Activated naive CD4-positive, alpha-beta T cell treated with anti-CD3 and anti-CD28 coated beads for 36 hours (primary cell): ENCODE measurements around the gene BDP1. TPM values are rescaled to one million over a fixed set of nuclear protein-coding genes. Genes with fewer than 3 reads are reported as not detected.

Experiments used
- CTCF ChIA-PET: fragments of 350-600 bp; sonication (Branson Sonifier 250); formaldehyde crosslinking; loops from one replicate; lab custom pipeline; 2021; ENCODE audit warnings: antibody characterized with exemption; lab: Charles Lee
- DNase-seq: peaks from one replicate; pipeline ENCODE4 v3.0.0-alpha.2; 2020
- H3K27ac Mint-ChIP-seq: one replicate; pipeline ENCODE4 v1.8.0; 2021; ENCODE audit warnings: mild to moderate bottlenecking, mixed read lengths
- H3K27me3 Mint-ChIP-seq: one replicate; pipeline ENCODE4 v1.8.0; 2021; ENCODE audit warnings: low read depth, mixed read lengths
- H3K36me3 Mint-ChIP-seq: one replicate; pipeline ENCODE4 v1.8.0; 2021; ENCODE audit warnings: low read depth, mixed read lengths
- H3K4me1 Mint-ChIP-seq: one replicate; pipeline ENCODE4 v1.8.0; 2021; ENCODE audit warnings: low read depth, mixed read lengths
- H3K4me3 Mint-ChIP-seq: one replicate; pipeline ENCODE4 v1.8.0; 2021; ENCODE audit warnings: mild to moderate bottlenecking, moderate library complexity, mixed read lengths
- H3K9me3 Mint-ChIP-seq: one replicate; pipeline ENCODE4 v1.8.0; 2021; ENCODE audit warnings: mixed read lengths
- intact Hi-C: fragments of 100-400 bp; cut with micrococcal nuclease; formaldehyde crosslinking; loops from one replicate; pipeline ENCODE4 v1.15.1; 2023
- total RNA-seq, 2 experiments: library from RNA; stranded (reverse); gene quantifications; one replicate each; pipeline ENCODE4 v1.2.3, GENCODE V29; 2021

BDP1 gene
- total RNA-seq, 2 experiments from 2014 or later, result 20.6 to 20.8 TPM

DNA sequence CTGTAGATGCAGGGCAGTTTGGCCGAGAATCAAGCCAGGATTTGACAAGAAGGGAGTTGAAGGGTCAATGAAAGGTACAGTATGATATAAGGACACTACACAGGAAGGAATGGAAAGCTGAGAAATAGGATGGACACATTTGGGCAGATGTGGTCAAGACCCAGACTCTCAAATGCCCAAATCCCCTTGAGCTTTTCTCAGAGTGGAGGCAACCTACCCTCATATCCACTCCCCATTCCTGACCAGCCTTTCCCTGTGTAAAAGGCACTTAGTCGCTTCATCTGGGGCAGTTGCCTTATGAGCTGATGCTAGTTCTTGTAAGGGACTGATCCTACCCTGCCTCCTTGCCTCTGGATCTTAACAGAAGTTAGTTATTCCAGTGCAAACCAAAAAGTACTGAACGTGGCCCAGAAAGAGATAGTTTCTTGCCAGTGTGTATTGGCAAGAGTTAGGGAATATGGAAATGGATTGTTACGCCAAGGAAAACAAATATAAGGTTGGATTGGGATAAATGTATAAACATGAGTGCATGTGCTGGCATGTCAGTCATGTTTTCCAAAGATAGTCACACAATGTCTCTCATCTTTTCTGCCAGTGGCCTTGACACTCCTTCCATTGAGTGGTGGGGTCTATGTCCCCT is 127.6 kb downstream of the BDP1 start:
- CTCF ChIA-PET, result interaction anchor here (1.6 kb wide), 1 partner anchor 9 kb away, joined by 6 read pairs; no protein-coding TSS in a partner anchor
- intact Hi-C loops, result no loop called here
- Mint-ChIP-seq H3K27me3 (no peaks in the 10 kb centered on the region), H3K4me3 (no peak overlapping the region), H3K27ac (no peak overlapping the region), H3K36me3 (peaks cover 5% of the 10 kb centered on the region), H3K4me1 (peaks cover 2% of the 10 kb centered on the region), H3K9me3 (no peaks in the 10 kb centered on the region)
- no peak for DNase-seq

DNA sequence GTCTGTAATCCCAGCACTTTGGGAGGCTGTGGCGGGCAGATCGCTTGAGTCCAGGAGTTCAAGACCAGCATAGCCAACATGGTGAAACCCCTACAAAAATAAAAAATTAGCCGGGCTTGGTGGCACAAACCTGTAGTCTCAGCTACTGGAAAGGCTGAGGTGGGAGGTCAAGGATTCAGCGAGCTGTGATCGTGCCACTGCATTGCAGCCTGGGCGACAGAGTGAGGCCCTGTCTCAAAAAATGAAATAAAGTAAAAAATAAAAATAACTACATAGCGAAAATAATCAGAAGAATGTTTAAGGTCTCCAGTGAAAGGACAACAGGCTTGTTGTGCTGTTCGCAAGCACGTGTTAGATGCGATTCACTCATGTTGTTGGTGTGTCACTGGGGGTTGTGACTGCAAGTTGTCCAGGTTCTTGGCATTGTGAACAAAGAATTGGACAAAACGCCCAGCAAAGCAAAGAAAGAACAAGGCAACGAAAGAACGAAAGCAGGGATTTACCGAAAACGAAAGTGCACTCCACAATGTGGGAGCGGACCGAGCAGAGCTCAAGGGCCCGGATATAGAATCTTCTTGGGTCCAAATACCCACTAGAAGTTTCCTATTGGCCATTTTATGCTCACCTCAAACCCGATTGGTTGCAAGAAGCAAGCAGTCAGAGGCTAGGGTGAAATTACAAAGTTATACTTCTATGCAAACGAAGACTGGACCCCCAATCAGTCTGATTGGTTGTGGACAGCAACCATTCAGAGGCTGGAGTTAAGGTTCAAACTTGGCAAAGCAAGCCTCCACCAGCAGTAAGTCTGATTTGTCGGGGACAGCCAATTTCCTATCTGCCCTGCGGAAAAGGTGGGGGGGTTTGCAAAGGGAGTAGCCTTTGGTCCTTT is 130.8 kb downstream of the BDP1 start:
- intact Hi-C loops, result loop anchor here (5.0 kb wide), 1 partner anchor 171 kb away; no protein-coding TSS in a partner anchor
- peaks cover 2% of the 10 kb centered on the region for H3K36me3 Mint-ChIP-seq
- no peaks in the 10 kb centered on the region for H3K27me3 Mint-ChIP-seq
- peak overlapping the region; percentile 94 for H3K27ac Mint-ChIP-seq
- CTCF ChIA-PET, result interaction anchor here (2.7 kb wide), 1 partner anchor 15 kb away, joined by 22 read pairs; no protein-coding TSS in a partner anchor
- H3K4me3 Mint-ChIP-seq, result peak overlapping the region; percentile 94
- DNase-seq, result peak; percentile 6
- H3K9me3 Mint-ChIP-seq, result no peaks in the 10 kb centered on the region
- H3K4me1 Mint-ChIP-seq, result peaks cover 31% of the 10 kb centered on the region

DNA sequence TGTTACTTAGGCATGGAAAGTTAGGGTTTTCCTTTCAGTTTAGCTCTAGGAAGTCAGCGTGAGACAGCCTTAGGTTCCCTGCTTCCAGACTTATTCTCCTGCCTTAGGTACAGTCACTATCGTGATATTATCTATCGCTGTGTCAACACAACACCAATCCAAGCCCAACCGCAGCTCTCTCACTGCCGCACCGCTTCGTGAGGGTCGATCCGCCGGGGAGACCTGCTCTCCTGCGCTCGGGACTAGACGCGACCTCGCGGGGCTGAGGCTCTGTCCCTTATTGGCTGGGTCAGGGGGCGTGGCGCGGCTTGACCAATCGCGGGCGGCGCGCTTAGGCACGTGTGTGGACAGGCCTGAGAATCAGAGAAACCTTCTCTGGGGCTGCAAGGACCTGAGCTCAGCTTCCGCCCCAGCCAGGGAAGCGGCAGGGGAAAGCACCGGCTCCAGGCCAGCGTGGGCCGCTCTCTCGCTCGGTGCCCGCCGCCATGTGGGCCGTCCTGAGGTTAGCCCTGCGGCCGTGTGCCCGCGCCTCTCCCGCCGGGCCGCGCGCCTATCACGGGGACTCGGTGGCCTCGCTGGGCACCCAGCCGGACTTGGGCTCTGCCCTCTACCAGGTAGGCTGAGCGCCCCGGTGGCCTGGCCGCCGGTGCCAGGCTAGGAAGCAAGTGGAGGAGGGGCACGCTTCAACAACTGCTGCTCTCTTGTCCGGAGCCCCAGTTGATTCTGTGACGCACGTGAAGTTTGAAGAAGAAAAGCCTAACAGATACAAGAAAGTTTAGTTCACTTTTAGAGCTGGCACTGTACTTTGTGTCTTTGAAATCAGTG is 131.7 kb downstream of the BDP1 start, which contains the start of gene MCCC2:
Gene MCCC2, plus strand, starts transcription at position 400 of the 825 bp plus-strand sequence. Its CDS starts 86 bp downstream, at position 486.
- intact Hi-C loops, result loop anchor here (1.0 to 5.0 kb wide), 3 partner anchors 14 to 170 kb away; partner anchors contain the start of gene BDP1
- CTCF ChIA-PET, result interaction anchor here (0.6 to 2.7 kb wide), 3 partner anchors 11 to 16 kb away, joined by 3 to 22 read pairs (median 4); no protein-coding TSS in a partner anchor
- DNase-seq, result peak; percentile 98
- H3K9me3 Mint-ChIP-seq, result no peaks in the 10 kb centered on the region
- peak within 1 kb of the TSS; percentile 94 for H3K27ac Mint-ChIP-seq
- peak within 1 kb of the TSS; percentile 94 for H3K4me3 Mint-ChIP-seq
- no peaks in the 10 kb centered on the region for H3K27me3 Mint-ChIP-seq
- H3K4me1 Mint-ChIP-seq, result peaks cover 31% of the 10 kb centered on the region
- H3K36me3 Mint-ChIP-seq, result peaks cover 2% of the 10 kb centered on the region

DNA sequence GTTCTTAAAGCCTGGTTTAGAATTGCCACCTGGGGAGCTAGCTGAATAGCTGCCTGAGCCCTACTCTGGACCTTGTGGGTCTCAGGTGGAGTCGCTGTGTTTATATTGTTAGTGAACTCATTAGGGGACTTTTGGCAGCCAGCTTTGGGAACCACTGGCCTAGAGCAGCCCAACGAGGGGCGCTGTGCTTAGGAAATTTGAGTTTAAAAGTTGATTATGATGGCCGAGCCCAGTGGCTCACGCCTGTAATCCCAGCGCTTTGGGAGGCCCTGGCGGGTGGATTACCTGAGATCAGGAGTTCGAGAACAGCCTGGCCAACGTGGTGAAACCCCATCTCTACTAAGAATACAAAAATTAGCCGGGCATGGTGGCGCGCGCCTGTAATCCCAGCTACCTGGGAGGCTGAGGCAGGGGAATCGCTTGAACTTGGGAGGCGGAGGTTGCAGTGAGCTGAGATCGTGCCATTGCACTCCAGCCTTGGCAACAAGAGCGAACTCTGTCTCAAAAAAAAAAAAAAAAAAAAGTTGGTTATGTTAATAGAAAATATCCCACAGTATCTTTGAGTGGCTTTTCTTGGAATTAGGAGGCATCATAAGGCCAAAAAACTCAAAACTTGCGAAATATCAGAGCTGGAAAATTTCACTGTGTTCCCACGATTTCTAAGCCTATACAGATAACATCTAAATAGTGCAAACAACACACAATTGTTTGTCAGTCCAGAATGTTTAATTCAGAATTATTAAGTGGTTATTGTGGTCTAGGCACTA is 132.5 kb downstream of the BDP1 start:
- CTCF ChIA-PET, result interaction anchor here (0.6 to 2.7 kb wide), 4 partner anchors 10 to 97 kb away, joined by 3 to 22 read pairs (median 5); no protein-coding TSS in a partner anchor
- Mint-ChIP-seq H3K4me1 (peaks cover 31% of the 10 kb centered on the region), H3K4me3 (peak overlapping the region; percentile 94)

DNA sequence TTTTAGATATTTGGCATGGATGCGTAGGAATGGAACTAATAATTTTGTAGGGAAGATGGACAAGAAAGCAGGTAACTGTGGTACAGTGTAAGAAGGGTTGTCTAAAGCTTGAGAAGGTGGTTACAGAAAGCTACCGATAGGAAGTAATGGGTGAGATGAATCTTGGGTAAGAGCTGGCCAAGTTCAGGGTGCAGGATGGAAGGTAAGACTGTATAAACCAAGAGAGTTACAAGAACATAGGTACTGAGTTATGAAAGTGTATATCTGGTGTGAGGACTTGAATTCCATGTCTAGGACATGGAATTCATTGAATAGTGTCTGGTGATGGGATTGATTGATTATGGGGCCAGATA is 133.1 kb downstream of the BDP1 start:
- no peaks in the 10 kb centered on the region for H3K9me3 Mint-ChIP-seq
- H3K4me1 Mint-ChIP-seq, result peaks cover 31% of the 10 kb centered on the region

More for the DNA sequence above, 132.5 kb downstream of the BDP1 start:
- intact Hi-C loops, result loop anchor here (1.0 to 5.0 kb wide), 3 partner anchors 13 to 169 kb away; partner anchors contain the start of gene BDP1
- peak; percentile 34 for DNase-seq
- peak overlapping the region; percentile 87 for H3K27ac Mint-ChIP-seq
- H3K9me3 Mint-ChIP-seq, result no peaks in the 10 kb centered on the region
- peaks cover 5% of the 10 kb centered on the region for H3K36me3 Mint-ChIP-seq
- no peaks in the 10 kb centered on the region for H3K27me3 Mint-ChIP-seq

DNA sequence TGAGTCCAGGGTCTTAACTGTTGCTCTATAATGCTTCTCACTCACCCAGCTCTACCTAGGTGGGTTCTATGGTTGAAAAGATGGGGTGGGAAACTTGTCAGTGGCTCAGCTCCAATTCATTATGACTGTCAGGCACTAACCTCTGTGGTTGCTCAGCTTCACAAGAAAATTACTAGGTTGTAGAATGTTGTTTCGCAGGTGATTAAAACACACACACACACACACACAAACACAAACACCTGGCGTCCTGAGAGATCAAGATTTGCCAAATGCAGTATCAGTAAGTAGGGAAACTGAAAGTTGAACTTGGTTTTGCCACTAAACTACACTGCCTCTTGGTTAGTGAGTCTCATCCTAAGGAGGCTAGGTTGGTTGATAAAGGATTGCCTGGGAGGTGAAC is 134.5 kb downstream of the BDP1 start:
- CTCF ChIA-PET, result interaction anchor here (0.8 kb wide), 1 partner anchor 11 kb away, joined by 3 read pairs; no protein-coding TSS in a partner anchor
- Mint-ChIP-seq H3K9me3 (no peaks in the 10 kb centered on the region), H3K4me3 (no peak overlapping the region), H3K4me1 (peaks cover 31% of the 10 kb centered on the region), H3K36me3 (peaks cover 7% of the 10 kb centered on the region), H3K27me3 (no peaks in the 10 kb centered on the region), H3K27ac (no peak overlapping the region)
- intact Hi-C loops, result loop anchor here (5.0 kb wide), 1 partner anchor 167 kb away; no protein-coding TSS in a partner anchor
- peak; percentile 34 for DNase-seq

More for the DNA sequence above, 133.1 kb downstream of the BDP1 start:
- no peaks in the 10 kb centered on the region for H3K27me3 Mint-ChIP-seq
- CTCF ChIA-PET, result interaction anchor here (0.7 to 2.7 kb wide), 2 partner anchors 13 to 98 kb away, joined by 6 to 22 read pairs; no protein-coding TSS in a partner anchor
- intact Hi-C loops, result loop anchor here (5.0 kb wide), 1 partner anchor 169 kb away; no protein-coding TSS in a partner anchor
- no peak for DNase-seq
- no peak overlapping the region for H3K27ac Mint-ChIP-seq
- H3K4me3 Mint-ChIP-seq, result peak overlapping the region; percentile 40
- H3K36me3 Mint-ChIP-seq, result peaks cover 5% of the 10 kb centered on the region

- CTCF ChIA-PET, result interaction anchor here (2.7 kb wide), 1 partner anchor 10 kb away, joined by 7 read pairs; no protein-coding TSS in a partner anchor
Measured at GRCh38 chr5:71591100-71591499, 135.6 kb downstream of the BDP1 start.

GRCh38 chr5:71596169-71596568 is 140.7 kb downstream of the BDP1 start:
- H3K27ac Mint-ChIP-seq, result no peak overlapping the region
- intact Hi-C loops, result no loop called here
- H3K27me3 Mint-ChIP-seq, result no peaks in the 10 kb centered on the region

More at GRCh38 chr5:71591100-71591499, 135.6 kb downstream of the BDP1 start:
- Mint-ChIP-seq H3K9me3 (no peaks in the 10 kb centered on the region), H3K36me3 (peaks cover 10% of the 10 kb centered on the region), H3K4me1 (peaks cover 31% of the 10 kb centered on the region), H3K27ac (no peak overlapping the region), H3K4me3 (no peak overlapping the region), H3K27me3 (no peaks in the 10 kb centered on the region)
- intact Hi-C loops, result no loop called here
- DNase-seq, result no peak

GRCh38 chr5:71597001-71597400 is 141.6 kb downstream of the BDP1 start:
- Mint-ChIP-seq H3K27me3 (no peaks in the 10 kb centered on the region), H3K27ac (peak overlapping the region; percentile 24), H3K36me3 (peaks cover 37% of the 10 kb centered on the region), H3K4me3 (no peak overlapping the region), H3K4me1 (peaks cover 22% of the 10 kb centered on the region), H3K9me3 (no peaks in the 10 kb centered on the region)
- DNase-seq, result no peak
- CTCF ChIA-PET, result no interaction called here
- intact Hi-C loops, result no loop called here

More at GRCh38 chr5:71596169-71596568, 140.7 kb downstream of the BDP1 start:
- Mint-ChIP-seq H3K9me3 (no peaks in the 10 kb centered on the region), H3K36me3 (peaks cover 36% of the 10 kb centered on the region), H3K4me3 (no peak overlapping the region), H3K4me1 (peaks cover 15% of the 10 kb centered on the region)
- DNase-seq, result no peak
- CTCF ChIA-PET, result no interaction called here

DNA sequence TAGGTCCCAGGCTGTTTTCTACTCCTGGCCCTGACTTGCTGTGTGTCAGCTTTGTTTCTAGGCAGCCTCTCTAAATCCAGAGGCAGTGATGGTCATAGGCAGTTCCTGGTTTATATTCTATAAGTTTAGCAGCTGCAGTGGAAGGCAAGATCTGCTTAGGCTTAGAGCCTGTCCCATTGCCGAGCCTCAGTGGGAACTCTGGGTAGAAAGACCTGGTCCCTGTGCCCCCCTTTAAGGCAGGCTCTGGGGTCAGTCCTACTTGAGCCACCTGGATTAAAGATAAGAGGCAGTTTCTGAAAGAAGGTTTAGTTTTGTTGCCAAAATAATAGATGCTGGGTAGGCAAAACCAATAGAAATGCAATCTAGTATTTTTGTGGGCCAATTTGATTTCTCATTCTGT is 145.3 kb downstream of the BDP1 start:
- no peaks in the 10 kb centered on the region for H3K9me3 Mint-ChIP-seq
- CTCF ChIA-PET, result interaction anchor here (0.6 to 2.1 kb wide), 9 partner anchors 9 to 157 kb away, joined by 3 to 22 read pairs (median 5); partner anchors contain the start of gene MCCC2

More for the DNA sequence above, 145.3 kb downstream of the BDP1 start:
- DNase-seq, result no peak
- Mint-ChIP-seq H3K27me3 (no peaks in the 10 kb centered on the region), H3K36me3 (peaks cover 53% of the 10 kb centered on the region), H3K4me1 (peaks cover 31% of the 10 kb centered on the region), H3K27ac (peak overlapping the region; percentile 86), H3K4me3 (no peak overlapping the region)
- intact Hi-C loops, result loop anchor here (1.0 to 2.0 kb wide), 10 partner anchors 13 to 708 kb away; partner anchors contain the start of genes BDP1 and MCCC2
